ENCODE results near the gene PLEKHG5.

- no peak for TF ChIP-seq YY1 (IDR thresholded peaks at IDR 0.05; ENCODE audit: low read depth)
- peak; percentile 12; the same call in 1 of the 2 replicates for TF ChIP-seq TEAD4 (IDR thresholded peaks at IDR 0.05)
- no peak for TF ChIP-seq TAF1 (IDR thresholded peaks at IDR 0.05; ENCODE audit: low read depth)
- TF ChIP-seq RAD21 (IDR thresholded peaks at IDR 0.05; ENCODE audit: low read depth), result no peak
- TF ChIP-seq CEBPB (IDR thresholded peaks at IDR 0.05), result no peak
- TF ChIP-seq TCF12 (IDR thresholded peaks at IDR 0.05; ENCODE audit: low read depth), result no peak
- TF ChIP-seq EP300 (IDR thresholded peaks at IDR 0.05; ENCODE audit: borderline replicate concordance), result no peak
- TF ChIP-seq ZBTB7A (IDR thresholded peaks at IDR 0.05; ENCODE audit: low read depth), result no peak
- TF ChIP-seq CREB1 (IDR thresholded peaks at IDR 0.05; ENCODE audit: low read depth), result no peak
- TF ChIP-seq EGR1 (IDR thresholded peaks at IDR 0.05), result no peak
- no peak for TF ChIP-seq MAX (IDR thresholded peaks at IDR 0.05)
- TF ChIP-seq REST (IDR thresholded peaks at IDR 0.05; ENCODE audit: low read depth), result no peak
- TF ChIP-seq, protein P1, sequence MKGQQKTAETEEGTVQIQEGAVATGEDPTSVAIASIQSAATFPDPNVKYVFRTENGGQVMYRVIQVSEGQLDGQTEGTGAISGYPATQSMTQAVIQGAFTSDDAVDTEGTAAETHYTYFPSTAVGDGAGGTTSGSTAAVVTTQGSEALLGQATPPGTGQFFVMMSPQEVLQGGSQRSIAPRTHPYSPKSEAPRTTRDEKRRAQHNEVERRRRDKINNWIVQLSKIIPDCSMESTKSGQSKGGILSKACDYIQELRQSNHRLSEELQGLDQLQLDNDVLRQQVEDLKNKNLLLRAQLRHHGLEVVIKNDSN (IDR thresholded peaks at IDR 0.05), result no peak
- TF ChIP-seq NFIC (IDR thresholded peaks at IDR 0.05), result no peak
Measured at GRCh38 chr1:6463120-6463412, 28.4 kb downstream of the PLEKHG5 start.
